ENCODE measurements around the gene RNF7.
"Not testable (repeated sequence)": the region's sequence is repeated elsewhere in the genome, so short reads cannot be mapped to it uniquely, and the experiment has no call there.

Gene RNF7

GRCh38 chr3:141735770-141736465, 2.2 kb upstream of the RNF7 start:
- DNase-seq (ENCODE audit: low spot score) = no peak

- DNase-seq (ENCODE audit: low spot score) = no peak
These were observed 1.0 kb upstream of the RNF7 start for GRCh38 chr3:141737093-141737492.

GRCh38 chr3:141737678-141738021, 448 bp upstream of the RNF7 start:
- DNase-seq (ENCODE audit: low spot score) = no peak

GRCh38 chr3:141738891-141739363, 829 bp downstream of the RNF7 start:
- peak; percentile 12 for DNase-seq (ENCODE audit: low spot score)

GRCh38 chr3:141739731-141740130, 1.6 kb downstream of the RNF7 start:
- DNase-seq (ENCODE audit: low spot score) = no peak

- no peak for DNase-seq (ENCODE audit: low spot score)
These were observed 2.3 kb downstream of the RNF7 start for GRCh38 chr3:141740349-141740748.

- DNase-seq (ENCODE audit: low spot score) = no peak
These were observed 5.2 kb downstream of the RNF7 start for GRCh38 chr3:141743305-141743704.

GRCh38 chr3:141746962-141747361, 8.9 kb downstream of the RNF7 start:
- DNase-seq (ENCODE audit: low spot score) = no peak

GRCh38 chr3:141753399-141753798, 15.3 kb downstream of the RNF7 start:
- DNase-seq (ENCODE audit: low spot score) = no peak

GRCh38 chr3:141754032-141754431, 15.9 kb downstream of the RNF7 start:
- no peak for DNase-seq (ENCODE audit: low spot score)

- DNase-seq (ENCODE audit: low spot score) = not testable (repeated sequence)
These were observed 24.5 kb downstream of the RNF7 start for GRCh38 chr3:141762552-141762951.

GRCh38 chr3:141763088-141763750, 25.1 kb downstream of the RNF7 start, which contains the start of gene GRK7:
GRK7 (plus strand) TSS chr3:141763408; CDS start chr3:141778285, 14,877 bp downstream.
- no peak for DNase-seq (ENCODE audit: low spot score)

- DNase-seq (ENCODE audit: low spot score) = no peak
These were observed 25.9 kb downstream of the RNF7 start for GRCh38 chr3:141764045-141764444.

- DNase-seq (ENCODE audit: low spot score) = no peak
These were observed 26.4 kb downstream of the RNF7 start for GRCh38 chr3:141764465-141764864.

- DNase-seq (ENCODE audit: low spot score) = no peak
These were observed 26.9 kb downstream of the RNF7 start for GRCh38 chr3:141764986-141765385.

- DNase-seq (ENCODE audit: low spot score) = no peak
These were observed 29.0 kb downstream of the RNF7 start for GRCh38 chr3:141767066-141767465.

GRCh38 chr3:141769221-141769894, 31.3 kb downstream of the RNF7 start:
- peak; percentile 33 for DNase-seq (ENCODE audit: low spot score)

- DNase-seq (ENCODE audit: low spot score) = no peak
These were observed 35.6 kb downstream of the RNF7 start for GRCh38 chr3:141773676-141774075.

- DNase-seq (ENCODE audit: low spot score) = no peak
These were observed 38.3 kb downstream of the RNF7 start for GRCh38 chr3:141776376-141776775.

GRCh38 chr3:141776885-141777284, 38.8 kb downstream of the RNF7 start:
- no peak for DNase-seq (ENCODE audit: low spot score)

- DNase-seq (ENCODE audit: low spot score) = no peak
These were observed 40.1 kb downstream of the RNF7 start for GRCh38 chr3:141777957-141778813.

GRCh38 chr3:141779667-141780066, 41.6 kb downstream of the RNF7 start:
- no peak for DNase-seq (ENCODE audit: low spot score)
